HepG2 (cell line): Measurements from ENCODE around the gene NSUN6. TPM values are rescaled to one million over a fixed set of nuclear protein-coding genes. Genes with fewer than 3 reads are reported as not detected.

Experiments used
- AGO1 ChIP-seq: fragments of 200-400 bp; formaldehyde crosslinking; IDR thresholded peaks from 2 replicates; pipeline ENCODE4 v1.6.1; 2017; ENCODE audit warnings: mild to moderate bottlenecking, low read depth, low read length, moderate library complexity; ENCODE audit not compliant: poor library complexity, severe bottlenecking
- KDM3A ChIP-seq: IDR thresholded peaks from 2 replicates; pipeline ENCODE4 v1.6.1; 2018; ENCODE audit warnings: low read depth, missing compliant biosample characterization
- RELA ChIP-seq: sonication (generic); formaldehyde crosslinking; IDR thresholded peaks from 2 replicates; pipeline ENCODE4 v1.4.0; 2020; ENCODE audit warnings: missing genetic modification reagents
- REPIN1 ChIP-seq: sonication (generic); formaldehyde crosslinking; IDR thresholded peaks from 2 replicates; pipeline ENCODE4 v1.8.0; 2022; ENCODE audit warnings: missing genetic modification reagents, low read depth, mild to moderate bottlenecking, borderline replicate concordance
- SAP130 ChIP-seq: IDR thresholded peaks from 2 replicates; pipeline ENCODE4 v1.6.1; 2016; ENCODE audit warnings: low read depth
- SNAPC2 ChIP-seq: sonication (generic); formaldehyde crosslinking; IDR thresholded peaks from 2 replicates; pipeline ENCODE4 v1.8.1; 2022; ENCODE audit warnings: mild to moderate bottlenecking, missing genetic modification reagents
- STAG1 ChIP-seq: sonication (generic); formaldehyde crosslinking; IDR thresholded peaks from 2 replicates; pipeline ENCODE4 v1.4.0; 2020; ENCODE audit warnings: missing genetic modification reagents
- XBP1 ChIP-seq: sonication (generic); formaldehyde crosslinking; IDR thresholded peaks from 2 replicates; pipeline ENCODE4 v1.5.0; 2020; ENCODE audit warnings: missing genetic modification reagents
- ZNF451 ChIP-seq: sonication (generic); formaldehyde crosslinking; IDR thresholded peaks from 2 replicates; pipeline ENCODE4 v1.5.0; 2020; ENCODE audit warnings: mild to moderate bottlenecking, missing genetic modification reagents
- ZNF790 ChIP-seq: sonication (generic); formaldehyde crosslinking; IDR thresholded peaks from 2 replicates; pipeline ENCODE4 v1.8.0; 2022; ENCODE audit warnings: missing genetic modification reagents, mild to moderate bottlenecking, borderline replicate concordance
- polyA plus RNA-seq, 8 experiments: library from polyadenylated mRNA; depleted of rRNA in 3 of 8; stranded (reverse) in 7 of 8; unstranded in 1 of 8; fragments of >200 nt; fragmentation: Illumina TruSeq in 4 of 8; extraction: Trizol in 4 of 8; gene quantifications; 2 replicates each; pipeline versions ENCODE4 v1.2.1 to v1.2.3, GENCODE V29; 2011 to 2016; ENCODE audit warnings: low read depth in 4 of 8, missing spikeins in 1 of 8, mixed read lengths in 1 of 8; ENCODE audit not compliant: insufficient read depth in 1 of 8
- total RNA-seq, 5 experiments: library from RNA; depleted of rRNA; stranded (reverse); fragments of >200 nt; fragmentation: Illumina TruSeq; extraction: Trizol; gene quantifications; 2 replicates each; pipeline ENCODE4 v1.2.3, GENCODE V29; 2016; ENCODE audit warnings: low read depth in 1 of 5
- TF ChIP-seq, protein P1 (sequence below): IDR thresholded peaks from 2 replicates; pipeline ENCODE4 v1.6.1; 2016; ENCODE audit warnings: low read depth
- TF ChIP-seq, protein P2 (sequence below): sonication (generic); formaldehyde crosslinking; IDR thresholded peaks from 2 replicates; pipeline ENCODE4 v1.5.0; 2020; ENCODE audit warnings: mild to moderate bottlenecking, missing genetic modification reagents, borderline replicate concordance
- TF ChIP-seq, protein P3 (sequence below): sonication (generic); formaldehyde crosslinking; IDR thresholded peaks from 2 replicates; pipeline ENCODE4 v1.8.0; 2022; ENCODE audit warnings: missing genetic modification reagents, mild to moderate bottlenecking, moderate library complexity, borderline replicate concordance
- TF ChIP-seq, protein P4 (sequence below): sonication (generic); formaldehyde crosslinking; IDR thresholded peaks from 2 replicates; pipeline ENCODE4 v1.4.0; 2020; ENCODE audit warnings: missing genetic modification reagents
- TF ChIP-seq, protein P5 (sequence below): IDR thresholded peaks from 2 replicates; pipeline ENCODE4 v1.6.1; 2016; ENCODE audit warnings: missing biosample characterization, missing genetic modification reagents, low read depth
- TF ChIP-seq, protein P6 (sequence below): sonication (generic); formaldehyde crosslinking; IDR thresholded peaks from 2 replicates; pipeline ENCODE4 v1.4.0; 2020; ENCODE audit warnings: mild to moderate bottlenecking, missing genetic modification reagents
- TF ChIP-seq, protein P7 (sequence below): sonication (generic); formaldehyde crosslinking; IDR thresholded peaks from 2 replicates; pipeline ENCODE4 v1.4.0; 2020; ENCODE audit warnings: low read depth, mild to moderate bottlenecking, missing genetic modification reagents

The NSUN6 gene
- total and polyA plus RNA-seq, 2 of the 13 experiments (the other 11 are each of a cell fraction or from before 2014, with no cell fraction given): 17.2 to 19.3 TPM

DNA sequence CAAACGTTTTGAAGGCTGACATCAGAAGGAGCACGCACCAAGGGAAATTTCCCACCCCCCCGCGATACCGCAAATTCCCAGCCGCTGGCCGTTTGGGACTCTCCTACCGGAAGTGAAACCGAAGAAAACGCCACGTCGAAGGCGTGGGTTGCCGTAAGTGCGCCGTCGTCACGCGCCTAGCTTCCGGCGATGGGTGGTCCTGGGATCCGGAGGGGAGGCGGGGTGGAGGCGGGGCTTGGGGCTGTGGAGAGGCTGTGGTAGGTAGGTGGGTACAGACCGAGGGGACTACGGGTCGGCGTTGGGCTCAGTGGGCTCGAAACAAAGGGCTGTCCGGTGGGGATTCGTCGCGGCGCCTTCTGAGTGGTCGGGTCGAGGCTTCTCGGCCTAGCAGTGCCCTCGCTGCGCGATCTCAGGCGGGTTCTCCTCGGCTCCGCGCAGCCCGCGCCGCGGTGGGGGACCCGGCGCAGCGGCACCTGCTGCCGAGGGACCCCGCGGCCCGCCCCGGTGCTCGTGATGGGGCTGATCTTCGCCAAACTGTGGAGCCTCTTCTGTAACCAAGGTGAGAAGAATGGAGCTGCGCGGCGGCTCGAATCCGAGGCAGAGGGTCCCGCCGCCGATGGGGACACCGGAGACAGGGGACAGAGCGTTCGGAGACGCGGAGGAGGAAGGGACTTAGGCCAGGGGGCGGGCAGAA lies 7.9 kb upstream of the NSUN6 start, which contains the start of gene ARL5B (continued):
- TF ChIP-seq, protein P1, sequence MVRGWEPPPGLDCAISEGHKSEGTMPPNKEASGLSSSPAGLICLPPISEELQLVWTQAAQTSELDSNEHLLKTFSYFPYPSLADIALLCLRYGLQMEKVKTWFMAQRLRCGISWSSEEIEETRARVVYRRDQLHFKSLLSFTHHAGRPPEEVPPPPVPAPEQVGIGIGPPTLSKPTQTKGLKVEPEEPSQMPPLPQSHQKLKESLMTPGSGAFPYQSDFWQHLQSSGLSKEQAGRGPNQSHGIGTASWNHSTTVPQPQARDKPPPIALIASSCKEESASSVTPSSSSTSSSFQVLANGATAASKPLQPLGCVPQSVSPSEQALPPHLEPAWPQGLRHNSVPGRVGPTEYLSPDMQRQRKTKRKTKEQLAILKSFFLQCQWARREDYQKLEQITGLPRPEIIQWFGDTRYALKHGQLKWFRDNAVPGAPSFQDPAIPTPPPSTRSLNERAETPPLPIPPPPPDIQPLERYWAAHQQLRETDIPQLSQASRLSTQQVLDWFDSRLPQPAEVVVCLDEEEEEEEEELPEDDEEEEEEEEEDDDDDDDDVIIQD (CRISPR knock-in tag): peak; percentile 18; the same call in 1 of the 2 replicates
- TF ChIP-seq STAG1 (CRISPR knock-in tag) (no peak), SAP130 (CRISPR knock-in tag) (peak; percentile 83), RELA (CRISPR knock-in tag) (no peak), SNAPC2 (CRISPR knock-in tag) (no peak), KDM3A (CRISPR knock-in tag) (peak; percentile 54; the same call in 1 of the 2 replicates), AGO1 (peak; percentile 39), XBP1 (CRISPR knock-in tag) (no peak), REPIN1 (CRISPR knock-in tag) (peak; percentile 71), ZNF451 (CRISPR knock-in tag) (no peak), ZNF790 (0 out of 2 replicates have a peak, but pooled peaks have one; percentile 40)
- TF ChIP-seq, protein P2, sequence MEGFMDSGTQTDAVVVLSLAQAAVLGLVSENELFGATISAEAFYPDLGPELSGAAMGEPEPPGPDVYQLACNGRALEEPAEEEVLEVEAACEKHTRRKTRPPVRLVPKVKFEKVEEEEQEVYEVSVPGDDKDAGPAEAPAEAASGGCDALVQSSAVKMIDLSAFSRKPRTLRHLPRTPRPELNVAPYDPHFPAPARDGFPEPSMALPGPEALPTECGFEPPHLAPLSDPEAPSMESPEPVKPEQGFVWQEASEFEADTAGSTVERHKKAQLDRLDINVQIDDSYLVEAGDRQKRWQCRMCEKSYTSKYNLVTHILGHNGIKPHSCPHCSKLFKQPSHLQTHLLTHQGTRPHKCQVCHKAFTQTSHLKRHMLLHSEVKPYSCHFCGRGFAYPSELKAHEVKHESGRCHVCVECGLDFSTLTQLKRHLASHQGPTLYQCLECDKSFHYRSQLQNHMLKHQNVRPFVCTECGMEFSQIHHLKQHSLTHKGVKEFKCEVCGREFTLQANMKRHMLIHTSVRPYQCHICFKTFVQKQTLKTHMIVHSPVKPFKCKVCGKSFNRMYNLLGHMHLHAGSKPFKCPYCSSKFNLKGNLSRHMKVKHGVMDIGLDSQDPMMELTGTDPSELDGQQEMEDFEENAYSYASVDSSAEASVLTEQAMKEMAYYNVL (CRISPR knock-in tag): peak; percentile 20
- TF ChIP-seq, protein P3, sequence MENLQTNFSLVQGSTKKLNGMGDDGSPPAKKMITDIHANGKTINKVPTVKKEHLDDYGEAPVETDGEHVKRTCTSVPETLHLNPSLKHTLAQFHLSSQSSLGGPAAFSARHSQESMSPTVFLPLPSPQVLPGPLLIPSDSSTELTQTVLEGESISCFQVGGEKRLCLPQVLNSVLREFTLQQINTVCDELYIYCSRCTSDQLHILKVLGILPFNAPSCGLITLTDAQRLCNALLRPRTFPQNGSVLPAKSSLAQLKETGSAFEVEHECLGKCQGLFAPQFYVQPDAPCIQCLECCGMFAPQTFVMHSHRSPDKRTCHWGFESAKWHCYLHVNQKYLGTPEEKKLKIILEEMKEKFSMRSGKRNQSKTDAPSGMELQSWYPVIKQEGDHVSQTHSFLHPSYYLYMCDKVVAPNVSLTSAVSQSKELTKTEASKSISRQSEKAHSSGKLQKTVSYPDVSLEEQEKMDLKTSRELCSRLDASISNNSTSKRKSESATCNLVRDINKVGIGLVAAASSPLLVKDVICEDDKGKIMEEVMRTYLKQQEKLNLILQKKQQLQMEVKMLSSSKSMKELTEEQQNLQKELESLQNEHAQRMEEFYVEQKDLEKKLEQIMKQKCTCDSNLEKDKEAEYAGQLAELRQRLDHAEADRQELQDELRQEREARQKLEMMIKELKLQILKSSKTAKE (CRISPR knock-in tag): 0 out of 2 replicates have a peak, but pooled peaks have one; percentile 28
- TF ChIP-seq, protein P4, sequence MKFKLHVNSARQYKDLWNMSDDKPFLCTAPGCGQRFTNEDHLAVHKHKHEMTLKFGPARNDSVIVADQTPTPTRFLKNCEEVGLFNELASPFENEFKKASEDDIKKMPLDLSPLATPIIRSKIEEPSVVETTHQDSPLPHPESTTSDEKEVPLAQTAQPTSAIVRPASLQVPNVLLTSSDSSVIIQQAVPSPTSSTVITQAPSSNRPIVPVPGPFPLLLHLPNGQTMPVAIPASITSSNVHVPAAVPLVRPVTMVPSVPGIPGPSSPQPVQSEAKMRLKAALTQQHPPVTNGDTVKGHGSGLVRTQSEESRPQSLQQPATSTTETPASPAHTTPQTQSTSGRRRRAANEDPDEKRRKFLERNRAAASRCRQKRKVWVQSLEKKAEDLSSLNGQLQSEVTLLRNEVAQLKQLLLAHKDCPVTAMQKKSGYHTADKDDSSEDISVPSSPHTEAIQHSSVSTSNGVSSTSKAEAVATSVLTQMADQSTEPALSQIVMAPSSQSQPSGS (CRISPR knock-in tag): peak; percentile 71; the same call in 1 of the 2 replicates
- TF ChIP-seq, protein P5, sequence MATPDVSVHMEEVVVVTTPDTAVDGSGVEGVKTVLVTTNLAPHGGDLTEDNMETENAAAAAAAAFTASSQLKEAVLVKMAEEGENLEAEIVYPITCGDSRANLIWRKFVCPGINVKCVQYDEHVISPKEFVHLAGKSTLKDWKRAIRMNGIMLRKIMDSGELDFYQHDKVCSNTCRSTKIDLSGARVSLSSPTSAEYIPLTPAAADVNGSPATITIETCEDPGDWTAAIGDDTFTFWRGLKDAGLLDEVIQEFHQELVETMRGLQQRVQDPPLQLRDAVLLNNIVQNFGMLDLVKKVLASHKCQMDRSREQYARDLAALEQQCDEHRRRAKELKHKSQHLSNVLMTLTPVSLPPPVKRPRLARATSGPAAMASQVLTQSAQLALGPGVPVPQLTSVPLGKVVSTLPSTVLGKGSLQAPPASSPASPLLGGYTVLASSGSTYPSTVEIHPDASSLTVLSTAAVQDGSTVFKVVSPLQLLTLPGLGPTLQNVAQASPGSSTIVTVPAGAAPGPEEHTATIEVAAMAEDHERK: peak; percentile 87
- TF ChIP-seq, protein P6, sequence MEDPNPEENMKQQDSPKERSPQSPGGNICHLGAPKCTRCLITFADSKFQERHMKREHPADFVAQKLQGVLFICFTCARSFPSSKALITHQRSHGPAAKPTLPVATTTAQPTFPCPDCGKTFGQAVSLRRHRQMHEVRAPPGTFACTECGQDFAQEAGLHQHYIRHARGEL (CRISPR knock-in tag): no peak
- TF ChIP-seq, protein P7, sequence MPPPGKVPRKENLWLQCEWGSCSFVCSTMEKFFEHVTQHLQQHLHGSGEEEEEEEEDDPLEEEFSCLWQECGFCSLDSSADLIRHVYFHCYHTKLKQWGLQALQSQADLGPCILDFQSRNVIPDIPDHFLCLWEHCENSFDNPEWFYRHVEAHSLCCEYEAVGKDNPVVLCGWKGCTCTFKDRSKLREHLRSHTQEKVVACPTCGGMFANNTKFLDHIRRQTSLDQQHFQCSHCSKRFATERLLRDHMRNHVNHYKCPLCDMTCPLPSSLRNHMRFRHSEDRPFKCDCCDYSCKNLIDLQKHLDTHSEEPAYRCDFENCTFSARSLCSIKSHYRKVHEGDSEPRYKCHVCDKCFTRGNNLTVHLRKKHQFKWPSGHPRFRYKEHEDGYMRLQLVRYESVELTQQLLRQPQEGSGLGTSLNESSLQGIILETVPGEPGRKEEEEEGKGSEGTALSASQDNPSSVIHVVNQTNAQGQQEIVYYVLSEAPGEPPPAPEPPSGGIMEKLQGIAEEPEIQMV (CRISPR knock-in tag): no peak
